ENCODE results near the gene CCSER1. TPM values are rescaled to one million over a fixed set of nuclear protein-coding genes. Genes with fewer than 3 reads are reported as not detected.

CCSER1 gene
- total and polyA plus RNA-seq, 2 donors (not counting 1 experiment from before 2014, with no cell fraction given): 10.7 to 39.5 TPM

GRCh38 chr4:90528551-90528950 is 401.4 kb downstream of the CCSER1 start:
- intact Hi-C loops (cut with micrococcal nuclease): no loop called here
- TF ChIP-seq EZH2 (IDR thresholded peaks at IDR 0.05; ENCODE audit: borderline replicate concordance, insufficient read depth, low read depth, low read length, poor library complexity, severe bottlenecking): no peak
- no peak for TF ChIP-seq CTCF (IDR thresholded peaks at IDR 0.05)
- H3K27me3 Mint-ChIP-seq: no peaks in the 10 kb centered on the region
- H3K9me3 Mint-ChIP-seq (ENCODE audit: insufficient read depth): no peaks in the 10 kb centered on the region
- no peak overlapping the region for H3K4me3 ChIP-seq (ENCODE audit: control extremely low read depth in 1 of 5, extremely low read depth in 1 of 5, insufficient read depth in 1 of 5, low read depth in 2 of 5, low read length in 4 of 5)
- no peak for DNase-seq
- H4K20me1 ChIP-seq (ENCODE audit: control insufficient read depth, insufficient read depth, low read length, poor library complexity, severe bottlenecking): no peaks in the 10 kb centered on the region
- H3K9me3 ChIP-seq (ENCODE audit: control extremely low read depth in 1 of 3, control insufficient read depth in 2 of 3, insufficient read depth in 1 of 3, low read length in 2 of 3): peaks cover 0 to 3% (median 0%) of the 10 kb centered on the region in 3 donors
- H3K4me1 Mint-ChIP-seq: no peaks in the 10 kb centered on the region
- H3K27ac ChIP-seq (ENCODE audit: low read length in 2 of 2): no peak overlapping the region
- WGBS (ENCODE audit: insufficient coverage): no CpG with 5 or more reads among the region's 1 CpG
- H3K27me3 ChIP-seq (replicated peaks in 1 of 4; ENCODE audit: control extremely low read depth in 1 of 4, control insufficient read depth in 3 of 4, insufficient read depth in 4 of 4, low read length in 3 of 4): no peaks in the 10 kb centered on the region
- H3K27ac Mint-ChIP-seq: no peak overlapping the region
- H3K36me3 ChIP-seq (replicated peaks in 1 of 2; ENCODE audit: control extremely low read depth in 1 of 2, control insufficient read depth in 1 of 2, extremely low read depth in 1 of 2, insufficient read depth in 2 of 2, low read length in 1 of 2): no peaks in the 10 kb centered on the region
- no peak overlapping the region for H3K4me2 ChIP-seq (replicated peaks; ENCODE audit: low read depth, low read length, poor library complexity, severe bottlenecking)
- no peak overlapping the region for H2AFZ ChIP-seq (ENCODE audit: insufficient read depth, low read depth, low read length, poor library complexity, severe bottlenecking)
- no peaks in the 10 kb centered on the region for H3K4me1 ChIP-seq (ENCODE audit: control insufficient read depth in 2 of 2, insufficient read depth in 2 of 2, low read length in 2 of 2)
- ATAC-seq (ENCODE audit: low read depth): no peak
- ChIA-PET CTCF (no interaction called here), POLR2A (no interaction called here)
- H3K9ac ChIP-seq (ENCODE audit: low read length): no peak overlapping the region
- no peak overlapping the region for H3K4me3 Mint-ChIP-seq
- H3K79me2 ChIP-seq (ENCODE audit: control insufficient read depth, insufficient read depth, low read length): no peaks in the 10 kb centered on the region

DNA sequence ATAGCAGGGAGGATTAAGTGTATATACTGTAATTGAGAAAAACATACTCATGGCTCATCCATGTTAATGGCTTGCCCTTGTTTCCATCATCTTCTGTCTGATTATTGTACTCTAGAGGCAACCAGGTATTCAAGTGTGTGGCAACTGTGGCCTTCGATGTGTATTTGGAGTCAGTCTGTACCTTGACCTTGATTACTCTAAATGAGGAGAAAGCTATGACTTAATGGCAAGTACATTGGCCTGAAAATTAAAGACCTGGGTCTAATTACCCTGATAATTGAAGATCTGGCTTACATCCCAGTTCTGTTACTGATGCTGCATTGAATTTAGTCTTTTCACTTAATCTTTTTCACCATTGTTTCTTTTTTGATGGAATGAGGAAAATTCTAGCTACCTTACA is 409.2 kb downstream of the CCSER1 start:
- Mint-ChIP-seq H3K27ac (no peak overlapping the region), H3K27me3 (no peaks in the 10 kb centered on the region), H3K4me3 (no peak overlapping the region), H3K4me1 (no peaks in the 10 kb centered on the region), H3K9me3 (ENCODE audit: insufficient read depth) (no peaks in the 10 kb centered on the region)
- intact Hi-C loops (cut with micrococcal nuclease): no loop called here
- Histone ChIP-seq H3K9me3 (ENCODE audit: control extremely low read depth in 1 of 3, control insufficient read depth in 2 of 3, insufficient read depth in 1 of 3, low read length in 2 of 3) (no peaks in the 10 kb centered on the region), H3K9ac (ENCODE audit: low read length) (no peak overlapping the region), H4K20me1 (ENCODE audit: control insufficient read depth, insufficient read depth, low read length, poor library complexity, severe bottlenecking) (no peaks in the 10 kb centered on the region), H3K36me3 (replicated peaks in 1 of 2; ENCODE audit: control extremely low read depth in 1 of 2, control insufficient read depth in 1 of 2, extremely low read depth in 1 of 2, insufficient read depth in 2 of 2, low read length in 1 of 2) (no peaks in the 10 kb centered on the region), H2AFZ (ENCODE audit: insufficient read depth, low read depth, low read length, poor library complexity, severe bottlenecking) (no peak overlapping the region), H3K4me2 (replicated peaks; ENCODE audit: low read depth, low read length, poor library complexity, severe bottlenecking) (no peak overlapping the region), H3K4me3 (ENCODE audit: control extremely low read depth in 1 of 5, extremely low read depth in 1 of 5, insufficient read depth in 1 of 5, low read depth in 2 of 5, low read length in 4 of 5) (no peak overlapping the region), H3K79me2 (ENCODE audit: control insufficient read depth, insufficient read depth, low read length) (no peaks in the 10 kb centered on the region), H3K27me3 (replicated peaks in 1 of 4; ENCODE audit: control extremely low read depth in 1 of 4, control insufficient read depth in 3 of 4, insufficient read depth in 4 of 4, low read length in 3 of 4) (no peaks in the 10 kb centered on the region), H3K4me1 (ENCODE audit: control insufficient read depth in 2 of 2, insufficient read depth in 2 of 2, low read length in 2 of 2) (no peaks in the 10 kb centered on the region), H3K27ac (ENCODE audit: low read length in 2 of 2) (no peak overlapping the region)
- POLR2A ChIA-PET: no interaction called here
- ATAC-seq (ENCODE audit: low read depth): no peak
- no peak for DNase-seq
- TF ChIP-seq CTCF (IDR thresholded peaks at IDR 0.05): no peak
- no peak for TF ChIP-seq EZH2 (IDR thresholded peaks at IDR 0.05; ENCODE audit: borderline replicate concordance, insufficient read depth, low read depth, low read length, poor library complexity, severe bottlenecking)
- CTCF ChIA-PET: no interaction called here
- WGBS (ENCODE audit: insufficient coverage): 100% methylated on average over 1 of the region's 1 CpG

Measured in B cell (primary cell).